H9 (cell line): ENCODE data around the gene KLF16. TPM values are rescaled to one million over a fixed set of nuclear protein-coding genes. Genes with fewer than 3 reads are reported as not detected.

ENCODE experiments used
- DNase-seq: peaks from one replicate; pipeline ENCODE4 v3.0.0-alpha.2; 2017
- H2AFZ ChIP-seq: one replicate; pipeline ENCODE4 v1.6.1; 2013; ENCODE audit warnings: mild to moderate bottlenecking, low read length, control low read depth, moderate library complexity
- H2AK5ac ChIP-seq: 2 replicates; pipeline ENCODE4 v1.6.1; 2013; ENCODE audit warnings: low read length, control low read depth, mixed read lengths; ENCODE audit not compliant: insufficient read length
- H2BK120ac ChIP-seq: one replicate; pipeline ENCODE4 v1.6.1; 2013; ENCODE audit warnings: low read depth, mild to moderate bottlenecking, low read length, control low read depth, inconsistent platforms; ENCODE audit not compliant: poor library complexity, severe bottlenecking
- H2BK12ac ChIP-seq: 2 replicates; pipeline ENCODE4 v1.6.1; 2013; ENCODE audit warnings: low read length, control low read depth, mixed read lengths, low read depth; ENCODE audit not compliant: insufficient read length
- H2BK15ac ChIP-seq: 2 replicates; pipeline ENCODE4 v1.6.1; 2013; ENCODE audit warnings: low read depth, low read length, control low read depth
- H2BK20ac ChIP-seq: one replicate; pipeline ENCODE4 v1.6.1; 2013; ENCODE audit warnings: low read depth, mild to moderate bottlenecking, low read length, control low read depth, inconsistent platforms; ENCODE audit not compliant: poor library complexity, severe bottlenecking
- H2BK5ac ChIP-seq: 2 replicates; pipeline ENCODE4 v1.6.1; 2013; ENCODE audit warnings: low read length, control low read depth, mixed read lengths; ENCODE audit not compliant: insufficient read length
- H3K14ac ChIP-seq: 2 replicates; pipeline ENCODE4 v1.6.1; 2013; ENCODE audit warnings: low read length, control low read depth; ENCODE audit not compliant: insufficient read depth
- H3K18ac ChIP-seq: 2 replicates; pipeline ENCODE4 v1.6.1; 2013; ENCODE audit warnings: low read depth, mild to moderate bottlenecking, mixed read lengths, low read length, control low read depth; ENCODE audit not compliant: insufficient read length
- H3K23ac ChIP-seq: 2 replicates; pipeline ENCODE4 v1.6.1; 2013; ENCODE audit warnings: low read length, control low read depth, mixed read lengths, low read depth; ENCODE audit not compliant: insufficient read length
- H3K23me2 ChIP-seq: 2 replicates; pipeline ENCODE4 v1.6.1; 2013; ENCODE audit warnings: low read depth, mild to moderate bottlenecking, mixed read lengths, low read length, control low read depth; ENCODE audit not compliant: insufficient read length, poor library complexity, severe bottlenecking
- H3K27ac ChIP-seq: 2 replicates; pipeline ENCODE4 v1.5.1; 2013; ENCODE audit warnings: low read length, control low read depth, mixed read lengths, low read depth; ENCODE audit not compliant: insufficient read length
- H3K27me3 ChIP-seq: 2 replicates; pipeline ENCODE4 v1.6.1; 2013; ENCODE audit warnings: low read length, control low read depth, inconsistent platforms; ENCODE audit not compliant: insufficient read depth
- H3K4ac ChIP-seq: 2 replicates; pipeline ENCODE4 v1.6.1; 2013; ENCODE audit warnings: low read depth, mild to moderate bottlenecking, control low read depth, inconsistent platforms, low read length, moderate library complexity
- H3K4me1 ChIP-seq: 2 replicates; pipeline ENCODE4 v1.6.1; 2013; ENCODE audit warnings: low read length, control low read depth, inconsistent platforms; ENCODE audit not compliant: insufficient read depth
- H3K4me2 ChIP-seq: 2 replicates; pipeline ENCODE4 v1.6.1; 2013; ENCODE audit warnings: low read length, control low read depth, mixed read lengths; ENCODE audit not compliant: insufficient read length, insufficient read depth
- H3K56ac ChIP-seq: 2 replicates; pipeline ENCODE4 v1.6.1; 2013; ENCODE audit warnings: low read depth, mild to moderate bottlenecking, mixed read lengths, low read length, control low read depth; ENCODE audit not compliant: insufficient read length
- H3K79me1 ChIP-seq: 2 replicates; pipeline ENCODE4 v1.6.1; 2013; ENCODE audit warnings: low read depth, mild to moderate bottlenecking, moderate library complexity, low read length, control low read depth, inconsistent platforms; ENCODE audit not compliant: insufficient read depth, poor library complexity, severe bottlenecking
- H3K79me2 ChIP-seq: 2 replicates; pipeline ENCODE4 v1.6.1; 2013; ENCODE audit warnings: low read length, control low read depth, inconsistent platforms; ENCODE audit not compliant: insufficient read depth
- H3K9ac ChIP-seq: 2 replicates; pipeline ENCODE4 v1.6.1; 2013; ENCODE audit warnings: low read length, control low read depth, mixed read lengths; ENCODE audit not compliant: insufficient read length; ENCODE audit errors: extremely low read depth
- H3K9me3 ChIP-seq: one replicate; pipeline ENCODE4 v1.6.1; 2013; ENCODE audit warnings: low read depth, low read length, inconsistent platforms; ENCODE audit not compliant: control insufficient read depth
- H3T11ph ChIP-seq: one replicate; pipeline ENCODE4 v1.6.1; 2013; ENCODE audit warnings: mild to moderate bottlenecking, low read length, control low read depth, inconsistent platforms
- H4K20me1 ChIP-seq: one replicate; pipeline ENCODE4 v1.6.1; 2013; ENCODE audit not compliant: control insufficient read depth, insufficient read length, insufficient read depth
- H4K5ac ChIP-seq: 2 replicates; pipeline ENCODE4 v1.6.1; 2013; ENCODE audit warnings: low read depth, mild to moderate bottlenecking, mixed read lengths, low read length, control low read depth; ENCODE audit not compliant: insufficient read length
- H4K8ac ChIP-seq: replicated peaks from 2 replicates; pipeline ENCODE4 v1.6.1; 2013; ENCODE audit warnings: low read length, control low read depth, mixed read lengths, low read depth; ENCODE audit not compliant: insufficient read length
- H4K91ac ChIP-seq: 2 replicates; pipeline ENCODE4 v1.6.1; 2013; ENCODE audit warnings: low read depth, mild to moderate bottlenecking, moderate library complexity, mixed read lengths, low read length, control low read depth; ENCODE audit not compliant: insufficient read length
- H3K27ac Mint-ChIP-seq, 3 experiments: 2 replicates in 2 of 3; 3 replicates in 1 of 3; pipeline ENCODE4 v1.8.0; 2020 to 2021; ENCODE audit warnings: mixed read lengths in 3 of 3, mild to moderate bottlenecking in 1 of 3, moderate library complexity in 1 of 3
- H3K27me3 Mint-ChIP-seq: 2 replicates; pipeline ENCODE4 v1.8.0; 2021; ENCODE audit warnings: low read depth, mild to moderate bottlenecking, moderate library complexity, mixed read lengths
- H3K36me3 Mint-ChIP-seq, 3 experiments: 2 replicates in 2 of 3; 3 replicates in 1 of 3; pipeline ENCODE4 v1.8.0; 2020 to 2021; ENCODE audit warnings: low read depth in 3 of 3, mixed read lengths in 3 of 3; ENCODE audit not compliant: insufficient read depth in 1 of 3
- H3K4me1 Mint-ChIP-seq, 2 experiments: 2 replicates each; pipeline ENCODE4 v1.8.0; 2020; ENCODE audit warnings: mixed read lengths in 2 of 2
- H3K4me3 Mint-ChIP-seq, 2 experiments: 2 replicates in 1 of 2; 3 replicates in 1 of 2; pipeline ENCODE4 v1.8.0; 2020 to 2021; ENCODE audit warnings: mild to moderate bottlenecking in 2 of 2, mixed read lengths in 2 of 2, moderate library complexity in 1 of 2
- H3K9me3 Mint-ChIP-seq, 2 experiments: 2 replicates in 1 of 2; 3 replicates in 1 of 2; pipeline ENCODE4 v1.8.0; 2020; ENCODE audit warnings: mild to moderate bottlenecking in 2 of 2, mixed read lengths in 2 of 2, moderate library complexity in 1 of 2
- CTCF ChIP-seq: fragments of 200-600 bp; sonication (generic); conservative IDR thresholded peaks from 3 replicates; pipeline ENCODE4 v1.8.0; 2021; ENCODE audit warnings: antibody characterized with exemption, mild to moderate bottlenecking
- WGBS: extraction: QIAGEN DNeasy Blood & Tissue Kit; methylation state at CpG from one replicate; pipeline ENCODE4 v1.1.7; 2013; ENCODE audit warnings: missing lambda C conversion rate, low lambda C conversion rate, mixed read lengths; ENCODE audit not compliant: insufficient read length; ENCODE audit errors: extremely low coverage; 5-methylcytosine and 5-hydroxymethylcytosine counted together
- total RNA-seq: library from RNA; stranded (reverse); gene quantifications from 2 replicates; pipeline ENCODE4 v1.2.1, GENCODE V29; 2021

Gene KLF16
- total RNA-seq, 1 experiment from 2014 or later = 66.8 TPM

- Mint-ChIP-seq H3K9me3 (no peaks in the 10 kb centered on the region), H3K4me1 (no peaks in the 10 kb centered on the region), H3K36me3 (peaks cover 6 to 41% (median 37%) of the 10 kb centered on the region in 3 experiments), H3K4me3 (no peak overlapping the region), H3K27ac (no peak overlapping the region), H3K27me3 (no peaks in the 10 kb centered on the region)
- Histone ChIP-seq H2BK120ac (no peak overlapping the region), H4K5ac (no peak overlapping the region), H2AFZ (no peak overlapping the region), H4K20me1 (no peaks in the 10 kb centered on the region), H3K9me3 (no peaks in the 10 kb centered on the region), H3K4me2 (no peak overlapping the region), H3K9ac (no peak overlapping the region), H4K8ac (no peak overlapping the region), H3K14ac (no peak overlapping the region), H3K23ac (no peak overlapping the region), H2BK20ac (no peak overlapping the region), H3K27me3 (no peaks in the 10 kb centered on the region), H3K18ac (no peak overlapping the region), H3T11ph (no peak overlapping the region), H2BK5ac (no peak overlapping the region), H4K91ac (no peak overlapping the region), H3K79me2 (no peaks in the 10 kb centered on the region), H3K79me1 (no peaks in the 10 kb centered on the region), H3K27ac (no peak overlapping the region), H2BK12ac (no peak overlapping the region), H3K56ac (no peak overlapping the region), H2AK5ac (no peak overlapping the region), H2BK15ac (no peak overlapping the region), H3K4ac (no peak overlapping the region), H3K23me2 (no peaks in the 10 kb centered on the region), H3K4me1 (no peaks in the 10 kb centered on the region)
- TF ChIP-seq CTCF = no peak
- no peak for DNase-seq
- WGBS = no CpG with 5 or more reads among the region's 33 CpGs
Observed at GRCh38 chr19:1818549-1819195, 44.7 kb downstream of the KLF16 start.
